T-helper 9 cell (primary cell): Measurements from ENCODE around the gene SSBP4.
"Not testable (repeated sequence)": the region's sequence is repeated elsewhere in the genome, so short reads cannot be mapped to it uniquely, and the experiment has no call there.

Source experiments
- DNase-seq: peaks from one replicate; pipeline ENCODE4 v3.0.0-alpha.2; 2020
- total RNA-seq, 2 donors: gene quantifications; one replicate each; lab custom pipeline; 2026; lab: John Stamatoyannopoulos, UW

Gene SSBP4
- 62.3 to 109 reads per million in 2 donors for total RNA-seq

GRCh38 chr19:18419195-18419698 is at the start of gene SSBP4:
Gene SSBP4 (plus strand): TSS chr19:18419398. CDS start chr19:18419649, 251 bp downstream.
- peak; percentile 68 for DNase-seq

GRCh38 chr19:18373407-18373891 is 45.7 kb upstream of the SSBP4 start:
- DNase-seq = no peak

- DNase-seq = no peak
Measured at GRCh38 chr19:18373892-18374629, 45.1 kb upstream of the SSBP4 start.

GRCh38 chr19:18377026-18377425 is 42.2 kb upstream of the SSBP4 start:
- DNase-seq = no peak

GRCh38 chr19:18379803-18380747 is 39.1 kb upstream of the SSBP4 start:
- no peak for DNase-seq

GRCh38 chr19:18380843-18381242 is 38.4 kb upstream of the SSBP4 start:
- DNase-seq = no peak

- DNase-seq = not testable (repeated sequence)
Measured at GRCh38 chr19:18383622-18384021, 35.6 kb upstream of the SSBP4 start.

- no peak for DNase-seq
Measured at GRCh38 chr19:18384775-18385174, 34.4 kb upstream of the SSBP4 start.

GRCh38 chr19:18385359-18385674 is 33.9 kb upstream of the SSBP4 start:
- DNase-seq = no peak

- peak; percentile 26 for DNase-seq
Measured at GRCh38 chr19:18385675-18386542, 33.3 kb upstream of the SSBP4 start, which contains the start of gene GDF15. Gene GDF15 (plus strand): TSS chr19:18386158. CDS start chr19:18386190, 32 bp downstream.

- no peak for DNase-seq
Measured at GRCh38 chr19:18386543-18387271, 32.5 kb upstream of the SSBP4 start.

- DNase-seq = peak; percentile 72
Measured at GRCh38 chr19:18388100-18388959, 30.9 kb upstream of the SSBP4 start.

- no peak for DNase-seq
Measured at GRCh38 chr19:18388960-18389725, 30.1 kb upstream of the SSBP4 start.

GRCh38 chr19:18389726-18390064 is 29.5 kb upstream of the SSBP4 start:
- DNase-seq = no peak

- DNase-seq = no peak
Measured at GRCh38 chr19:18390065-18390907, 28.9 kb upstream of the SSBP4 start.

GRCh38 chr19:18391509-18392075 is 27.6 kb upstream of the SSBP4 start:
- DNase-seq = no peak

- no peak for DNase-seq
Measured at GRCh38 chr19:18392417-18392816, 26.8 kb upstream of the SSBP4 start.

GRCh38 chr19:18392926-18393325 is 26.3 kb upstream of the SSBP4 start:
- DNase-seq = no peak

GRCh38 chr19:18393836-18394235 is 25.4 kb upstream of the SSBP4 start:
- DNase-seq = no peak
